ENCODE results near the gene FAM193A.
"Not testable (repeated sequence)": the region's sequence is repeated elsewhere in the genome, so short reads cannot be mapped to it uniquely, and the experiment has no call there.

FAM193A gene

GRCh38 chr4:2536193-2537010, at the start of gene FAM193A:
TSS of gene FAM193A (plus strand) at chr4:2536647. CDS start at chr4:2536916, 269 bp downstream.
- peak; percentile 98 for DNase-seq

- DNase-seq, result no peak
Observed at GRCh38 chr4:2486981-2487380, 49.5 kb upstream of the FAM193A start.

- DNase-seq, result no peak
Observed at GRCh38 chr4:2487632-2488031, 48.8 kb upstream of the FAM193A start.

GRCh38 chr4:2489081-2489805, 47.2 kb upstream of the FAM193A start:
- no peak for DNase-seq

DNA sequence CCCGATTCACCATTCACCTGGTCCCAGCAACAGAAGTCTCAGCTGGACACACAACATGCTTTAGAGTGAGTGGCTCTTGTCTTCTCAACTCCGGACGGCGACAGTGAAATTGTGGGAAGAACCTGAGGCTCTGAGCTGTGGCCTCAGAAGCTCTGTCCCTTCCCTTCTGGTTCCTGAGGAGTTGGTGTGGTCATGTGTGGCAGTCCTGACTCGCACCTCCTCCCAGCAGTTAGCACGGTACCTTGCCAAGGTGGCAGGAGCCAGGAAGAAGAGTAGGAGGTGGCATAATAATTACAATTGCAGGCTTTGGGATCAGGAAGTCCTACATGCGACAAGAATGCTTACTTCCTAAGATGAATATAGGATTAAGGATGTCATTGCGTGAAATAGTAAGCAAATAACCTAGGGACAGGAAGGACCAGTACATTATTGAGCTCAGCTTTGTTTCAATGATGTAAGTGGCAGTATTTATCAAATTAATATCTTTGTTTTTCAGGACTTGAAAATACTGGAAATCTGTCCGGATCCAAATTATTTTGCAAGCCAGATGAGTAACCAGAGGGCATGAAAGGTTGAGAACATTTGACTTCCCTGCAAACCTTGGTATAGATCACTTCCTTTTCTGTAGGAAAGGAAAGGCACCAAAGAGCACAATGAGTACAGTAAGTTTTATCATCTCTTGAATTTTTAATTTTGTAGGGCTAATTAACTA, 46.5 kb upstream of the FAM193A start:
- DNase-seq, result no peak

GRCh38 chr4:2492970-2493369, 43.5 kb upstream of the FAM193A start:
- no peak for DNase-seq

DNA sequence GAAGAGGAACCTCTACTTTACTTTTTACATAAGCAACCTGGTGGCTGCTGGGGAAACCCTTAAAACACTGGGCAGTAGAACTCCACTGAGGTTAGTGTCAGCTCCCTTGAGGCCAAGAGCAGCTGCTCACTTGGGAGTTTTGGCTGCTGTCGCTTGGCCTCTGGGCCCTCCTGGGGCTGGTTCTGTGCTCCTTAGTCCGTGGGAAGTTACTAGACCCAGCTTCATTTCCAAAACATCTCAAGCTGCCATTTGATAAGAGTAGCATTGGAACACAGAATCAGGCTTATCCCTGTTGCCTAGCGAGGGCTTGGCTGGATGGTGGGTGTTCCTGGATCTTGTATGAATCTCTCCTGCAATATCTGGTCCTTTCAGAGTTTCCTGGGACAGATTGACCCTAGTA, 41.5 kb upstream of the FAM193A start:
- DNase-seq, result no peak

- DNase-seq, result no peak
Observed at GRCh38 chr4:2497324-2497723, 39.1 kb upstream of the FAM193A start.

DNA sequence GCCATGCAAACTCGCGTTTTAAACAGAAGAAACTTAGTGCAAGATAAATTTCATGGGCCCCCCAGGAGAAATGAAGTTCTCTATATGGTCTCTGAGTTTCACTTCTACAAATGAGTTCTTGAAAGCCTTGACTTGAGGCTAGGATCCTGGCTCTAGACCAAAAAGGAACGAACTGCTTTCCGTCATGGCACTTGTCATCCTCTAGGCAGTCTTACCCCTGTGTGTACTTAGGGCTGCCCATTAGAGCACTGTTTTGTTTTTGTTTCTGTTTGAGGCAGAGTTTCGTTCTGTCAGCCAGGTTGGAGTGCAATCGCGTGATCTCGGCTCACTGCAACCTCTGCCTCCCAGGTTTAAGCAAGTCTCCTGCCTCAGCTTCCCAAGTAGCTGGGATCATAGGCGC, 38.5 kb upstream of the FAM193A start:
- DNase-seq, result no peak

DNA sequence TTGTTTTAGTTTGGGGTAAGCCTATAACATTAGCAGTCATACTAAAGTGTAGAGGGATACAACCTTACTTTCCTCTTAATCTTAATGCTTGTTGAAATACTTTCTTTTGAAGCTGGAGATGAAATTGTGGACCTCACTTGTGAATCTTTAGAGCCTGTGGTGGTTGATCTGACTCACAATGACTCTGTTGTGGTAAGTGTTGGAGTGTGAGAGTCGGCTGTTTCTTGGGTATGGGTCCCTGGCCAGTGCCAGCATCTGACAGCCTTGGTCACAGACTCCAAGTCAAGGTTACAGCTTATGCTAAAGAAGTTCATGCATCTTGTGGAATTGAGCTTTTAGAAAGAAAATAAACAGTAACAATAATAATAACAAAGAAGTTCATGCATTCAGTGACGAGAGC, 35.9 kb upstream of the FAM193A start:
- no peak for DNase-seq

GRCh38 chr4:2501034-2501594, 35.3 kb upstream of the FAM193A start:
- no peak for DNase-seq

DNA sequence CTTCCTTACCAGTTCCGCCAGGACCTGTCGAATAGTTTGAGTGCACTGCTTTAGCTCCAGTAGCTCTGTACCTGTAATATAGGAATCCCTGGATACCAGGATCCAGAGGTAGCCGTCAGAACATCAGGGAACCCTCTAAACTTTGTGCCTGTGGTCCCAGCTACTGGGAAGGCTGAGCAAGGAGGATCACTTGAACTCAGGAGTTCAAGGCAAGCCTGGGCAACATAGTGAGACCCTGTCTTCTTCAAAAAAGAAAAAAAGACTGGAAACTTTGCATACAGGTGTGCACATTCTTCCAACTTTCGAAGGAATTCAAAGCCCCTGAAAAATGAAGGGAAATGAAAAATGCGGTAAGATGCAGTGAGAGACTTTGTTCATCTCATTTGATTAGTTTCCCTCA, 32.6 kb upstream of the FAM193A start:
- no peak for DNase-seq

- no peak for DNase-seq
Observed at GRCh38 chr4:2507259-2507658, 29.2 kb upstream of the FAM193A start.

DNA sequence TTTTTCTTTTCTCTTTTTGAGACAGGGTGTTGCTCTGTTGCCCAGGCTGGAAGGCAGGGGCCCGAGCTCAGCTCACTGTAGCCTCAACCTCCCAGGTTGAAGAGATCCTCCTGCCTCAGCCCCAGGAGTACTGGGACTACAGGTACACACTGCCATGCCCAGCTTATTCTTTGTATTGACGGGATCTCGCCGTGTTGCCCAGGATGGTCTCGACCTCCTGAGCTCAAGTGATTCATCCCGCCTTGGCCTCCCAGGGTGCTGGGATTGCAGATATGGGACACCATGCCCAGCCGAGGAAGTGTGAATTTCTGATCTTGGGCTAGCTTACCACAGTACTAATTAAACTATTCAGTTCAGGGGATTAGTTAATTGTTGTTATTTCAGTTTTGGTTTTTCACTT, 28.6 kb upstream of the FAM193A start:
- no peak for DNase-seq

- DNase-seq, result no peak
Observed at GRCh38 chr4:2510351-2511259, 25.8 kb upstream of the FAM193A start.

DNA sequence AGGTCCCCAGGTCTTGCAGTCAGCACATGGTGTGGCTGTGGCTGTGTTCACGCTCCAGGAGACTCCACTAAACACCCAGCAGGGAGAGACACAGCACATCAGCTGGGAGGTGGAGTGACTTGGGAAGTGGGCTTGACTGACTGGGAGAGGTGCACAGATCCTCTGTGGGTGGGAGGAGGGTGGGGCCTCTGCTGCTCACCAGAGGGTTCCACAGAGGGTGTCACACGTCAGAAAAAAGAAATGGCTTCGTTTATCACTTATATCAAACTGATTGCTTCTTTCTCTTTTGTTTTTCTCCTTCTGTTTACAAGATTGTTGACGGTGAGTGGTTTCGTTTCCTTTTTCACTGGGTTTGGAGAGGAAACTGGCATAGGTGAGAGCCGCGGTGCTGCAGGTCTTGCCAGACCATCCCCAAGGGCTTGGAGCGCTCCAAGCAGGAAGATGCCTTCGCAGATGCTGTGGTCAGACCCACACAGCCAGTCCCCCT, 24.8 kb upstream of the FAM193A start:
- no peak for DNase-seq

GRCh38 chr4:2512396-2513135, 23.9 kb upstream of the FAM193A start:
- no peak for DNase-seq

GRCh38 chr4:2514193-2514592, 22.3 kb upstream of the FAM193A start:
- not testable (repeated sequence) for DNase-seq

- not testable (repeated sequence) for DNase-seq
Observed at GRCh38 chr4:2514944-2515343, 21.5 kb upstream of the FAM193A start.

GRCh38 chr4:2515830-2516550, 20.5 kb upstream of the FAM193A start:
- no peak for DNase-seq

- no peak for DNase-seq
Observed at GRCh38 chr4:2516635-2517034, 19.8 kb upstream of the FAM193A start.
